Neural progenitor cell (in vitro differentiated cells): ENCODE results near the gene ZNF630. TPM values are rescaled to one million over a fixed set of nuclear protein-coding genes. Genes with fewer than 3 reads are reported as not detected.
"Not testable (repeated sequence)": the region's sequence is repeated elsewhere in the genome, so short reads cannot be mapped to it uniquely, and the experiment has no call there.

ENCODE experiments used
- DNase-seq: peaks from one replicate; pipeline ENCODE4 v3.0.0-alpha.2; 2016; ENCODE audit warnings: low spot score
- H2AFZ ChIP-seq: fragments of 200-600 bp; sonication (generic); replicated peaks from 2 replicates; pipeline ENCODE4 v1.6.1; 2016; ENCODE audit warnings: antibody characterized with exemption
- H3F3A ChIP-seq: fragments of 200-600 bp; sonication (generic); 2 replicates; pipeline ENCODE4 v1.6.1; 2016; ENCODE audit warnings: antibody characterized with exemption, low read depth
- H3K27ac ChIP-seq: fragments of 200-600 bp; sonication (generic); 2 replicates; pipeline ENCODE4 v1.5.1; 2016; ENCODE audit warnings: mild to moderate bottlenecking
- H3K27me3 ChIP-seq: fragments of 200-600 bp; sonication (generic); 2 replicates; pipeline ENCODE4 v1.6.1; 2016; ENCODE audit warnings: mild to moderate bottlenecking, moderate library complexity
- H3K36me3 ChIP-seq: fragments of 200-600 bp; sonication (generic); 2 replicates; pipeline ENCODE4 v1.5.1; 2016
- H3K4me1 ChIP-seq: fragments of 200-600 bp; sonication (generic); 2 replicates; pipeline ENCODE4 v1.6.1; 2016; ENCODE audit warnings: mixed run types
- H3K4me2 ChIP-seq: fragments of 200-600 bp; sonication (generic); 2 replicates; pipeline ENCODE4 v1.6.1; 2016
- H3K4me3 ChIP-seq: fragments of 200-600 bp; sonication (generic); 2 replicates; pipeline ENCODE4 v1.5.1; 2016
- H3K79me2 ChIP-seq: fragments of 200-600 bp; sonication (generic); 2 replicates; pipeline ENCODE4 v1.6.1; 2016; ENCODE audit warnings: low read depth
- H3K9ac ChIP-seq: fragments of 200-600 bp; sonication (generic); 2 replicates; pipeline ENCODE4 v1.6.1; 2016
- H3K9me3 ChIP-seq: fragments of 200-600 bp; sonication (generic); 2 replicates; pipeline ENCODE4 v1.5.1; 2016; ENCODE audit warnings: low read depth
- H4K20me1 ChIP-seq: fragments of 200-600 bp; sonication (generic); 2 replicates; pipeline ENCODE4 v1.6.1; 2016; ENCODE audit warnings: low read depth
- H3K27ac Mint-ChIP-seq: 3 replicates; pipeline ENCODE4 v1.8.0; 2021; ENCODE audit warnings: mixed read lengths
- H3K27me3 Mint-ChIP-seq: 2 replicates; pipeline ENCODE4 v1.8.0; 2022; ENCODE audit warnings: low read depth, mild to moderate bottlenecking, inconsistent platforms, moderate library complexity, mixed read lengths; ENCODE audit not compliant: insufficient read depth
- H3K36me3 Mint-ChIP-seq: 3 replicates; pipeline ENCODE4 v1.8.0; 2021; ENCODE audit warnings: mixed read lengths
- H3K4me1 Mint-ChIP-seq: 3 replicates; pipeline ENCODE4 v1.8.0; 2021; ENCODE audit warnings: mixed read lengths
- H3K4me3 Mint-ChIP-seq: 3 replicates; pipeline ENCODE4 v1.8.0; 2021; ENCODE audit warnings: mild to moderate bottlenecking, moderate library complexity, mixed read lengths
- H3K9me3 Mint-ChIP-seq: 3 replicates; pipeline ENCODE4 v1.8.0; 2020; ENCODE audit warnings: mixed read lengths
- CTCF ChIP-seq: fragments of 200-600 bp; sonication (generic); IDR thresholded peaks from 2 replicates; pipeline ENCODE4 v1.5.1; 2017; ENCODE audit warnings: antibody characterized with exemption, mild to moderate bottlenecking
- EZH2 ChIP-seq: fragments of 200-600 bp; sonication (generic); IDR thresholded peaks from 2 replicates; pipeline ENCODE4 v1.6.1; 2017; ENCODE audit warnings: antibody characterized with exemption, mild to moderate bottlenecking, moderate library complexity
- EZH2phosphoT487 ChIP-seq: fragments of 200-600 bp; sonication (generic); IDR thresholded peaks from 2 replicates; pipeline ENCODE4 v1.6.1; 2017; ENCODE audit warnings: antibody characterized with exemption
- total RNA-seq: library from RNA; depleted of rRNA; stranded (reverse); fragments of >200 nt; gene quantifications from 2 replicates; pipeline ENCODE4 v1.2.3, GENCODE V29; 2015; ENCODE audit warnings: low replicate concordance

Gene ZNF630
- total RNA-seq, 1 donor from 2014 or later = 2.1 TPM

GRCh38 chrX:48045410-48046311, 25.8 kb downstream of the ZNF630 start:
- no peaks in the 10 kb centered on the region for H4K20me1 ChIP-seq
- H3K4me3 Mint-ChIP-seq = no peak overlapping the region
- no peak overlapping the region for H3K9ac ChIP-seq
- no peak overlapping the region for H3K27ac Mint-ChIP-seq
- H3F3A ChIP-seq = no peaks in the 10 kb centered on the region
- TF ChIP-seq CTCF (no peak), EZH2phosphoT487 (no peak), EZH2 (no peak)
- H3K4me3 ChIP-seq = no peak overlapping the region
- H3K4me1 Mint-ChIP-seq = peaks cover 3% of the 10 kb centered on the region
- H3K27me3 Mint-ChIP-seq = no peaks in the 10 kb centered on the region
- no peak overlapping the region for H3K4me2 ChIP-seq
- no peak for DNase-seq
- no peaks in the 10 kb centered on the region for H3K79me2 ChIP-seq
- no peaks in the 10 kb centered on the region for H3K36me3 ChIP-seq
- no peak overlapping the region for H2AFZ ChIP-seq
- H3K9me3 Mint-ChIP-seq = peaks cover 18% of the 10 kb centered on the region
- no peaks in the 10 kb centered on the region for H3K36me3 Mint-ChIP-seq
- no peaks in the 10 kb centered on the region for H3K9me3 ChIP-seq
- no peak overlapping the region for H3K27ac ChIP-seq
- no peaks in the 10 kb centered on the region for H3K27me3 ChIP-seq
- no peaks in the 10 kb centered on the region for H3K4me1 ChIP-seq

- Histone ChIP-seq H3K27ac (no peak overlapping the region), H3K79me2 (no peaks in the 10 kb centered on the region), H3K4me1 (no peaks in the 10 kb centered on the region), H3K9me3 (no peaks in the 10 kb centered on the region), H4K20me1 (no peaks in the 10 kb centered on the region), H3K9ac (no peak overlapping the region), H3K4me3 (no peak overlapping the region), H3K27me3 (no peaks in the 10 kb centered on the region), H3F3A (no peaks in the 10 kb centered on the region), H3K4me2 (no peak overlapping the region), H3K36me3 (no peaks in the 10 kb centered on the region), H2AFZ (no peak overlapping the region)
- Mint-ChIP-seq H3K36me3 (no peaks in the 10 kb centered on the region), H3K4me1 (peaks cover 3% of the 10 kb centered on the region), H3K27me3 (peaks cover 3% of the 10 kb centered on the region), H3K27ac (no peak overlapping the region), H3K4me3 (no peak overlapping the region), H3K9me3 (peaks cover 18% of the 10 kb centered on the region)
- TF ChIP-seq EZH2phosphoT487 = no peak
- no peak for DNase-seq
These were observed 28.4 kb downstream of the ZNF630 start for GRCh38 chrX:48043056-48043455.

GRCh38 chrX:48035891-48036290, 35.5 kb downstream of the ZNF630 start:
- Histone ChIP-seq H2AFZ (no peak overlapping the region), H3K27me3 (no peaks in the 10 kb centered on the region), H3K4me3 (no peak overlapping the region), H3K36me3 (no peaks in the 10 kb centered on the region), H3K9ac (no peak overlapping the region), H4K20me1 (no peaks in the 10 kb centered on the region), H3K4me2 (no peak overlapping the region), H3F3A (no peaks in the 10 kb centered on the region), H3K27ac (no peak overlapping the region), H3K4me1 (no peaks in the 10 kb centered on the region), H3K79me2 (no peaks in the 10 kb centered on the region), H3K9me3 (no peaks in the 10 kb centered on the region)
- peaks cover 11% of the 10 kb centered on the region for H3K9me3 Mint-ChIP-seq
- no peak for DNase-seq
- no peak for TF ChIP-seq EZH2phosphoT487
- TF ChIP-seq CTCF = no peak
- TF ChIP-seq EZH2 = no peak
- no peak overlapping the region for H3K4me3 Mint-ChIP-seq
- no peak overlapping the region for H3K27ac Mint-ChIP-seq
- H3K36me3 Mint-ChIP-seq = no peaks in the 10 kb centered on the region
- peaks cover 2% of the 10 kb centered on the region for H3K4me1 Mint-ChIP-seq
- peaks cover 7% of the 10 kb centered on the region for H3K27me3 Mint-ChIP-seq

GRCh38 chrX:48030641-48031173, 40.7 kb downstream of the ZNF630 start:
- H3K27ac Mint-ChIP-seq = not testable (repeated sequence)

More at GRCh38 chrX:48030641-48031173, 40.7 kb downstream of the ZNF630 start:
- not testable (repeated sequence) for H3K27me3 Mint-ChIP-seq, H3K4me1 Mint-ChIP-seq, H3K4me1 ChIP-seq, H4K20me1 ChIP-seq, H3K4me3 ChIP-seq, H3K4me3 Mint-ChIP-seq, H3K4me2 ChIP-seq, H3K79me2 ChIP-seq, H3K36me3 ChIP-seq, H3K9me3 ChIP-seq, H3K9ac ChIP-seq, DNase-seq, H3F3A ChIP-seq, H3K27ac ChIP-seq, H3K36me3 Mint-ChIP-seq, H3K27me3 ChIP-seq, H2AFZ ChIP-seq
- peaks cover 26% of the 10 kb centered on the region for H3K9me3 Mint-ChIP-seq
